ENCODE measurements around the gene STPG3. TPM values are rescaled to one million over a fixed set of nuclear protein-coding genes. Genes with fewer than 3 reads are reported as not detected.

STPG3 gene
- total RNA-seq, 1 donor from 2014 or later, result not detected

DNA sequence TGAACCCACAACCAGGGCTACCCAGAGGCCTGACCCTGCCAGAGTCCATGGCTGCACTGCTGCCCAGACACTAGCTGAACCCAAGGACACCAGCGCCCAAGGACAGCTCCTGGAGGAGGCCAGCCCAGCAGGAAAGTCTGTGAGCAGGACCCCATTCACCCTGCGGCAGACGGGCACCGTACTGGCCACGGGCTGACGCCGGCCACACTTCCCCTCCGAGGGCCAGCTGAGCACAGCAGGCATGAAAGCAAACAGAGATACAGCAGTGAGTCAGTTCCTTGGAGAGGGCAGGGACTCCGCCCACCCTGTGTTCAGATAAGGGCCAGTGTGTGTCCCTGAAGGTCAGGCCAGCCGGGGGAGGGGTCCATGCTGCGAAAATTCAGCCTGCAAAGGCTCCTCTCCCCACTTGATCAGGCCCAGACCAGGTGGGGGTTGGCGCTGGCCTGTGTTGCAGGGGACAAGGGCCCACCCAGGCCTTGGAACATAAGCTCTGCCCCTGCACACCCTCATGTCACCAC, 32.3 kb upstream of the STPG3 start:
- H3K36me3 ChIP-seq, result no peaks in the 10 kb centered on the region
- H3K4me1 ChIP-seq, result peaks cover 36% of the 10 kb centered on the region
- H3K27me3 ChIP-seq, result no peaks in the 10 kb centered on the region
- DNase-seq (ENCODE audit: extremely low spot score in 2 of 2), result no peak
- TF ChIP-seq POLR2A (IDR thresholded peaks at IDR 0.05), result no peak
- TF ChIP-seq, protein P1, sequence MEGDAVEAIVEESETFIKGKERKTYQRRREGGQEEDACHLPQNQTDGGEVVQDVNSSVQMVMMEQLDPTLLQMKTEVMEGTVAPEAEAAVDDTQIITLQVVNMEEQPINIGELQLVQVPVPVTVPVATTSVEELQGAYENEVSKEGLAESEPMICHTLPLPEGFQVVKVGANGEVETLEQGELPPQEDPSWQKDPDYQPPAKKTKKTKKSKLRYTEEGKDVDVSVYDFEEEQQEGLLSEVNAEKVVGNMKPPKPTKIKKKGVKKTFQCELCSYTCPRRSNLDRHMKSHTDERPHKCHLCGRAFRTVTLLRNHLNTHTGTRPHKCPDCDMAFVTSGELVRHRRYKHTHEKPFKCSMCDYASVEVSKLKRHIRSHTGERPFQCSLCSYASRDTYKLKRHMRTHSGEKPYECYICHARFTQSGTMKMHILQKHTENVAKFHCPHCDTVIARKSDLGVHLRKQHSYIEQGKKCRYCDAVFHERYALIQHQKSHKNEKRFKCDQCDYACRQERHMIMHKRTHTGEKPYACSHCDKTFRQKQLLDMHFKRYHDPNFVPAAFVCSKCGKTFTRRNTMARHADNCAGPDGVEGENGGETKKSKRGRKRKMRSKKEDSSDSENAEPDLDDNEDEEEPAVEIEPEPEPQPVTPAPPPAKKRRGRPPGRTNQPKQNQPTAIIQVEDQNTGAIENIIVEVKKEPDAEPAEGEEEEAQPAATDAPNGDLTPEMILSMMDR (IDR thresholded peaks at IDR 0.05), result no peak
- no peak for TF ChIP-seq POLR2AphosphoS5 (IDR thresholded peaks at IDR 0.05; ENCODE audit: insufficient read depth in 1 of 2, low read depth in 1 of 2)
- no peaks in the 10 kb centered on the region for H3K9me3 ChIP-seq
- H3K4me3 ChIP-seq, result peak overlapping the region in 1 of 2 donors; percentile 35
- intact Hi-C loops (cut with DNase I), result no loop called here
- H3K27ac ChIP-seq, result no peak overlapping the region

GRCh38 chr9:137219757-137220316, 31.2 kb upstream of the STPG3 start:
- H3K27me3 ChIP-seq, result no peaks in the 10 kb centered on the region
- DNase-seq (ENCODE audit: extremely low spot score in 2 of 2), result no peak
- intact Hi-C loops (cut with DNase I), result no loop called here
- no peaks in the 10 kb centered on the region for H3K9me3 ChIP-seq
- H3K36me3 ChIP-seq, result no peaks in the 10 kb centered on the region
- H3K4me1 ChIP-seq, result peaks cover 43% of the 10 kb centered on the region
- H3K27ac ChIP-seq, result no peak overlapping the region
- TF ChIP-seq POLR2AphosphoS5 (IDR thresholded peaks at IDR 0.05; ENCODE audit: insufficient read depth in 1 of 2, low read depth in 1 of 2) (no peak), POLR2A (IDR thresholded peaks at IDR 0.05) (no peak)
- TF ChIP-seq, protein P1 (IDR thresholded peaks at IDR 0.05), result no peak
- H3K4me3 ChIP-seq, result no peak overlapping the region

- Histone ChIP-seq H3K27me3 (no peaks in the 10 kb centered on the region), H3K9me3 (no peaks in the 10 kb centered on the region), H3K36me3 (no peaks in the 10 kb centered on the region), H3K4me1 (peaks cover 43% of the 10 kb centered on the region), H3K4me3 (no peak overlapping the region), H3K27ac (no peak overlapping the region)
- intact Hi-C loops (cut with DNase I), result no loop called here
- no peak for TF ChIP-seq POLR2AphosphoS5 (IDR thresholded peaks at IDR 0.05; ENCODE audit: insufficient read depth in 1 of 2, low read depth in 1 of 2)
- TF ChIP-seq, protein P1 (IDR thresholded peaks at IDR 0.05), result no peak
- TF ChIP-seq POLR2A (IDR thresholded peaks at IDR 0.05), result no peak
- DNase-seq (ENCODE audit: extremely low spot score in 2 of 2), result no peak
These were observed 30.6 kb upstream of the STPG3 start for GRCh38 chr9:137220317-137221094.

DNA sequence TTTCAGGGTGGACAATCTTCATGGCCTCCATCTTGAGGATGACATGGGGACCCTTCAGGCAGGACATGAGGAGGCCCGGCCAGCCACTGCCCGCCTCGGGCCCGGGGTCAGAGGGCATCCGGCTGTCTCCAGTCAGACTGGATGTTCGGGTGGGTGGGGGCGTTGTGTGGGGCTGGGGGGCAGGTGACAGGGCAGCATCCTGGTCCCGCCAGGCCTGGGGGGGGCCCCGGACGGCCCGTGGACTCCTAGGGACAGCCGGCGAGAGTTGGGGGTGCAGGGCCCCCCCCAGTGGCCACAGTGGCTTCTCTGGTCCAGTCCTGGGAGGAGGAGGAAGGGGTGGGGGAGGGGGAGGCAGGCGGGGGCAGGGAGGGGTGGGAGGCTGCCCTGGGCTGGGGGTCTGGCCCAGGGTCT, 30.0 kb upstream of the STPG3 start:
- H3K9me3 ChIP-seq, result no peaks in the 10 kb centered on the region
- no peak overlapping the region for H3K27ac ChIP-seq
- TF ChIP-seq POLR2AphosphoS5 (IDR thresholded peaks at IDR 0.05; ENCODE audit: insufficient read depth in 1 of 2, low read depth in 1 of 2) (no peak), POLR2A (IDR thresholded peaks at IDR 0.05) (no peak)
- TF ChIP-seq, protein P1 (IDR thresholded peaks at IDR 0.05), result no peak
- intact Hi-C loops (cut with DNase I), result no loop called here
- DNase-seq (ENCODE audit: extremely low spot score in 2 of 2), result no peak
- H3K36me3 ChIP-seq, result no peaks in the 10 kb centered on the region
- H3K4me3 ChIP-seq, result peak overlapping the region in 1 of 2 donors; percentile 61
- peaks cover 43% of the 10 kb centered on the region for H3K4me1 ChIP-seq
- H3K27me3 ChIP-seq, result no peaks in the 10 kb centered on the region

Measured in vagina (tissue), 2 donors.